ENCODE data around the gene MED14. TPM values are rescaled to one million over a fixed set of nuclear protein-coding genes. Genes with fewer than 3 reads are reported as not detected.

Gene MED14
- total and polyA plus RNA-seq, 3 donors from 2014 or later, result 13.2 to 19.1 (median 16.7) TPM

- H3K4me1 ChIP-seq, result no peaks in the 10 kb centered on the region
- no peak for TF ChIP-seq POLR2A (IDR thresholded peaks at IDR 0.05)
- TF ChIP-seq CTCF (IDR thresholded peaks at IDR 0.05), result peak; percentile 69 to 71 (median 70)
- H3K4me3 ChIP-seq, result no peak overlapping the region
- intact Hi-C loops (cut with DNase I; ENCODE audit: low total_unique reads), result no loop called here
- DNase-seq, result peak; percentile 78
- H3K36me3 ChIP-seq (ENCODE audit: low read depth, missing control alignments), result no peaks in the 10 kb centered on the region
- WGBS, 2 donors, result 19 to 28% methylated on average over 3 of the region's 3 CpGs
- no peaks in the 10 kb centered on the region for H3K27me3 ChIP-seq
- H3K27ac ChIP-seq, result no peak overlapping the region
- H3K9me3 ChIP-seq, result no peaks in the 10 kb centered on the region
These were observed 83.6 kb downstream of the MED14 start for GRCh38 chrX:40651620-40652223.

DNA sequence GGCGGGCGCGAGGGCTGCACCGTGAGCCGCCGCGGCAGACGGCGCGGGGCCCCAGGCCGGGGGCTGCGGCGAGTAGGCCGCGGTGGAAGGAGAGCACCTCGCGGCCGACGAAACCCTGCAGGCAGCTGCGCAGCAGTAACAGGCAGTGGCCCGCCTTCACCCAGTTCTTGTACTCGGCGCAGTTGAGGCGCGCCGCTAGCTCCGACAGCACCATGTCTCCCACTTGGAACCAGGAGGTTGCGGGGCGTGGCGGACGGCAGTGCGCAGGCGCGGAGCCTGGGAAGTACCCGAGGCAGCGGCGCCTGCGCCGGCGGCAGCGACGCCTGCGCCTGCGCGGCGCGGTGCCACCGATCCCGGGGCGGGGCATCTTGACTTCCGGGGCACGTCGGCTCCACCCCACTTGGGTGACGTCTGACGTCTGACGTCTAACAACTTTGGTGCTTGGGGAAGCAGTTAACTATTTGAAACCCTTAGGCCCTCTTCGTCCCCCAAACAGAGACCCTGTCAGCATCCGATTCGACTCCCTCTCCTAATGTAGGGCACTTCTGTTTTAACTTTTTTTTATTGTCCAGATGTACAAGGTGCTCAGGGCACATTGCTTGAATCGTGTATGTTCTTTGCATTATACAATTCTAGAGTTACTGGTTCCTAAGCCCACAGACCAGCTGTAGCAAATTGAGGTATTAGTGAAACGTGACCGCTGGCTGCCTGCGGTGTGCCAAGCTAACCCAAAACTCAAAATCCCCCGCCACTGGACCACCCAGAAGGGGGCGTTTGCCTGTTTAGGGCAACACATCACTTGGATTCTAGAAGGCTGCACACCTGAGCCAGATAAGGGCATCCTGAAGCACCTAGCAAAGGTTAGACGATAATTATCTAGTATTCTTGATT, 87.8 kb downstream of the MED14 start, which contains the start of gene CXorf38:
CXorf38 (minus strand) TSS at position 255 of the 891 bp plus-strand sequence; CDS start at position 214, 41 bp downstream.
- Histone ChIP-seq H3K9me3 (no peaks in the 10 kb centered on the region), H3K27me3 (no peaks in the 10 kb centered on the region), H3K27ac (peak within 1 kb of the TSS; percentile 39 to 71), H3K4me1 (no peaks in the 10 kb centered on the region), H3K4me3 (peak within 1 kb of the TSS; percentile 68 to 78), H3K36me3 (ENCODE audit: low read depth, missing control alignments) (no peaks in the 10 kb centered on the region)
- TF ChIP-seq POLR2A (IDR thresholded peaks at IDR 0.05) (no peak), CTCF (IDR thresholded peaks at IDR 0.05) (no peak)
- intact Hi-C loops (cut with DNase I; ENCODE audit: low total_unique reads), result no loop called here
- WGBS, 2 donors, result 2 to 4% methylated on average over 11 to 33 of the region's 66 CpGs
- peak; percentile 89 for DNase-seq

DNA sequence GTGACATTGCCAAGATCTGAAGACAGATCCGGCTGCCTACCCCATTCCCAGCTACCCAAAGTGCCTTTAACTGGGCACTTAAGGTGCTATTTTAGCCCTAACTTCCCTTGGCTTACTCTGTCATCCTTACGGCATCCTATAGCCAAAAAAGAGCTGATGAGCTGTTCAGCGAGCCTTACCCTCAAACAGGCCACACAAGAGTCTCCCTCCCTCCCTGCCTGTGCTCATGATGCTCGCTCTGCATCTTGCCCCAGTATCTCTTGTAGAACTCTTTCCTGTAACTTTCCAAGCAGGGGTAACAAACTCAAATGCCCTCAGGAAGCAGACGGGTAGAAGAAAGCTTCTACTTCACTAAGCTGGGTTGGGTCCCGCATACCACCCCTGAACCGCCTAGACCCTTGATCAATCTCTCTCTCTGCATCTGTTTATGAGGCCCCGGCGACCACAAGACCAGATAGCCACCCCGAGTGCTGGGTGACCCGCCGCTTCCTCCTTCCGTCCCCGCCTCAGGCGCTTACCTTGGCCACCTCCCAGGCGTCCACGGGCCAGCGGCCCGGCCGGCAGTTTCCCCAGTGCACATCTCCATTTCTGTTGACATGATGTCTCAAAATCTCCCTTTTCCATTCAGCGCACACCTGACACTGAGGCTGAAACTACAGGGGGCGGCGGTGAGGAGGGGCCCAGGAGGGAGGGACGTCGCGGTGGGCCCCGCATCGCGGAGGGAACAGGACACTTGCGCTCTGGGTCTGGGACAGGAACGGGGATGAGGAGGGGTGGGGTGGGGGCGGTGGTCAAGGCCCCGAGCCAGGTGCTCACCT, 88.6 kb downstream of the MED14 start:
- Histone ChIP-seq H3K27me3 (no peaks in the 10 kb centered on the region), H3K4me3 (peak overlapping the region; percentile 68 to 78), H3K36me3 (ENCODE audit: low read depth, missing control alignments) (no peaks in the 10 kb centered on the region), H3K4me1 (no peaks in the 10 kb centered on the region), H3K9me3 (no peaks in the 10 kb centered on the region), H3K27ac (peak overlapping the region; percentile 39 to 71)
- 0 to 2% methylated on average over 7 to 29 of the region's 33 CpGs for WGBS, 2 donors
- DNase-seq, result no peak
- TF ChIP-seq POLR2A (IDR thresholded peaks at IDR 0.05), result no peak
- TF ChIP-seq CTCF (IDR thresholded peaks at IDR 0.05), result no peak
- intact Hi-C loops (cut with DNase I; ENCODE audit: low total_unique reads), result no loop called here

DNA sequence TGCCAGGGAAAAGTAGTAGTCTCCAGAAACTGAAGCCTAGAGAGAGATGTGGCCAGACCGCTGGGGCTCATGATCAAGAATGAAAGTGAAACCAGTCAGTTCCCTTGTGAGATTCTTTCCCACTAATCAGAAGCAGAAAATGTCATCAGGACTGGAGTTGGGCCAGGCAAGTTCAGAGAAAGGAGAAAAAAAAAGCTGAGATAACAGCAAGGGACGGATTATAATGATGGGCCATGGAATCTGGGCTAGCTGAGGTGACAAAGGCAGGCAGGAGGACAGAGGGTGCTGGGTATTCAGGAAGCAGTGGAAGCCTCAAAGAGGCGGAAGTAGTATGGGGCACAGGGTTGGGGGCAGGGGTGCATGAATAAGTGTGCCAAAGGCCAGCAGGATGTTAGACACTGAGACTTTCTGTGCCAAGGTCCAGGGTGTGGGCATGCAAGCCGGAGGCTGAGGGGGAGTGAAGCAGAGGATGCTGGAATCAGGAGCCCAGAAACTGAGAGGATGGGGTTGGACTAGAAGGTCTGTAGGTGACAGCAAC, 90.5 kb downstream of the MED14 start:
- H3K4me1 ChIP-seq, result no peaks in the 10 kb centered on the region
- 7 to 13% methylated on average over 4 of the region's 4 CpGs for WGBS, 2 donors
- no peak for TF ChIP-seq POLR2A (IDR thresholded peaks at IDR 0.05)
- TF ChIP-seq CTCF (IDR thresholded peaks at IDR 0.05), result no peak
- no peaks in the 10 kb centered on the region for H3K36me3 ChIP-seq (ENCODE audit: low read depth, missing control alignments)
- no peaks in the 10 kb centered on the region for H3K9me3 ChIP-seq
- peak overlapping the region; percentile 39 to 73 for H3K27ac ChIP-seq
- H3K4me3 ChIP-seq, result peak overlapping the region in 1 of 2 donors; percentile 23
- intact Hi-C loops (cut with DNase I; ENCODE audit: low total_unique reads), result no loop called here
- peak; percentile 66 for DNase-seq
- H3K27me3 ChIP-seq, result no peaks in the 10 kb centered on the region

Measured in testis (tissue), 3 donors.